IMR-90 (cell line): ENCODE results near the gene NEK6. TPM values are rescaled to one million over a fixed set of nuclear protein-coding genes. Genes with fewer than 3 reads are reported as not detected.

Experiments
- ATAC-seq: fragments of 200-7000 bp; cut with Tn5 transposase; 2 replicates; pipeline ENCODE4 v1.9.1; 2020; ENCODE audit warnings: low read depth, mild to moderate bottlenecking, moderate library complexity
- BruUV-seq: library from RNA; stranded (reverse); fragments of 400-500 nt; replicated peaks from 2 replicates; lab custom pipeline; 2021; lab: Mats Ljungman, UMichigan
- CTCF ChIA-PET: fragments of 300-600 bp; formaldehyde crosslinking; extraction: SDS; loops from one replicate; lab custom pipeline; 2021; ENCODE audit warnings: antibody characterized with exemption; lab: Yijun Ruan, JAX
- POLR2A ChIA-PET: fragments of 300-600 bp; sonication (Branson Sonifier 250); formaldehyde crosslinking; loops from one replicate; lab custom pipeline; 2022; ENCODE audit warnings: antibody characterized with exemption; ENCODE audit not compliant: unreplicated experiment; lab: Charles Lee
- DNase-seq: peaks from one replicate; pipeline ENCODE4 v3.0.0; 2013
- H2AFZ ChIP-seq: replicated peaks from 2 replicates; pipeline ENCODE3; 2013; ENCODE audit warnings: low read length, mild to moderate bottlenecking; ENCODE audit not compliant: poor library complexity
- H2AK5ac ChIP-seq: 2 replicates; pipeline ENCODE4 v1.6.1; 2013; ENCODE audit warnings: low read depth, low read length, inconsistent platforms
- H2AK9ac ChIP-seq: replicated peaks from 2 replicates; pipeline ENCODE3; 2013; ENCODE audit warnings: mild to moderate bottlenecking, low read depth, low read length, moderate library complexity; ENCODE audit not compliant: poor library complexity
- H2BK120ac ChIP-seq: 2 replicates; pipeline ENCODE4 v1.6.1; 2013; ENCODE audit warnings: low read depth, low read length, inconsistent platforms
- H2BK15ac ChIP-seq: 3 replicates; pipeline ENCODE4 v1.6.1; 2013; ENCODE audit warnings: low read depth, low read length, inconsistent platforms
- H2BK20ac ChIP-seq: 2 replicates; pipeline ENCODE4 v1.6.1; 2013; ENCODE audit warnings: low read depth, mild to moderate bottlenecking, inconsistent platforms, low read length, moderate library complexity
- H2BK5ac ChIP-seq: 2 replicates; pipeline ENCODE4 v1.6.1; 2013; ENCODE audit warnings: mild to moderate bottlenecking, low read depth, low read length, inconsistent platforms; ENCODE audit not compliant: poor library complexity, severe bottlenecking
- H3K14ac ChIP-seq: replicated peaks from 2 replicates; pipeline ENCODE4 v1.6.1; 2013; ENCODE audit warnings: low read depth, low read length, inconsistent platforms
- H3K18ac ChIP-seq: 2 replicates; pipeline ENCODE4 v1.6.1; 2013; ENCODE audit warnings: low read depth, low read length, control low read depth
- H3K23ac ChIP-seq: 2 replicates; pipeline ENCODE4 v1.6.1; 2013; ENCODE audit warnings: low read depth, low read length, inconsistent platforms
- H3K27ac ChIP-seq: 2 replicates; pipeline ENCODE4 v1.5.1; 2013; ENCODE audit warnings: mild to moderate bottlenecking, control low read depth, low read length; ENCODE audit not compliant: insufficient read depth
- H3K27me3 ChIP-seq: 2 replicates; pipeline ENCODE4 v1.6.1; 2013; ENCODE audit warnings: low read length; ENCODE audit not compliant: control insufficient read depth, insufficient read depth
- H3K36me3 ChIP-seq: 2 replicates; pipeline ENCODE4 v1.6.1; 2013; ENCODE audit warnings: low read length, mixed read lengths; ENCODE audit not compliant: control insufficient read depth, insufficient read depth
- H3K4ac ChIP-seq: 2 replicates; pipeline ENCODE4 v1.6.1; 2013; ENCODE audit warnings: low read depth, low read length, inconsistent platforms
- H3K4me1 ChIP-seq: 2 replicates; pipeline ENCODE4 v1.6.1; 2013; ENCODE audit warnings: low read length, mixed read lengths; ENCODE audit not compliant: control insufficient read depth, insufficient read depth
- H3K4me2 ChIP-seq: 2 replicates; pipeline ENCODE4 v1.6.1; 2013; ENCODE audit warnings: low read depth, mild to moderate bottlenecking, control low read depth, low read length, moderate library complexity
- H3K4me3 ChIP-seq: 2 replicates; pipeline ENCODE4 v1.5.1; 2013; ENCODE audit warnings: low read depth, mild to moderate bottlenecking, control low read depth, low read length, moderate library complexity; ENCODE audit not compliant: insufficient read depth
- H3K56ac ChIP-seq: 2 replicates; pipeline ENCODE4 v1.6.1; 2013; ENCODE audit warnings: low read length, inconsistent platforms; ENCODE audit not compliant: insufficient read depth; ENCODE audit errors: extremely low read depth
- H3K79me1 ChIP-seq, 2 experiments: 2 replicates each; pipeline ENCODE4 v1.6.1; 2013; ENCODE audit warnings: low read length in 2 of 2, inconsistent platforms in 1 of 2, low read depth in 1 of 2
- H3K9ac ChIP-seq: 2 replicates; pipeline ENCODE4 v1.6.1; 2013; ENCODE audit warnings: low read depth, low read length, control low read depth
- H3K9me1 ChIP-seq: 2 replicates; pipeline ENCODE4 v1.6.1; 2013; ENCODE audit warnings: low read length, inconsistent platforms; ENCODE audit not compliant: insufficient read depth
- H3K9me3 ChIP-seq: 2 replicates; pipeline ENCODE4 v1.6.1; 2013; ENCODE audit warnings: low read length; ENCODE audit not compliant: control insufficient read depth, insufficient read depth
- H4K20me1 ChIP-seq: 2 replicates; pipeline ENCODE4 v1.6.1; 2013; ENCODE audit warnings: low read length, inconsistent platforms; ENCODE audit not compliant: insufficient read depth
- H4K5ac ChIP-seq: 2 replicates; pipeline ENCODE4 v1.6.1; 2013; ENCODE audit warnings: mild to moderate bottlenecking, low read depth, low read length, control low read depth
- H4K8ac ChIP-seq, 2 experiments: 2 replicates each; pipeline ENCODE4 v1.6.1; 2013; ENCODE audit warnings: low read depth in 2 of 2, low read length in 2 of 2, control low read depth in 1 of 2, inconsistent platforms in 1 of 2
- H4K91ac ChIP-seq: 2 replicates; pipeline ENCODE4 v1.6.1; 2013; ENCODE audit warnings: low read depth, low read length, inconsistent platforms; ENCODE audit not compliant: insufficient read depth
- BHLHE40 ChIP-seq: fragments of 150-350 bp; IDR thresholded peaks from 2 replicates; pipeline ENCODE4 v1.6.1; 2016; ENCODE audit warnings: mild to moderate bottlenecking, low read depth, low read length
- CTCF ChIP-seq: conservative IDR thresholded peaks from 2 replicates; pipeline ENCODE4 v1.5.1; 2012; ENCODE audit warnings: mild to moderate bottlenecking, low read depth, low read length, improper control_type of control experiment
- ELK1 ChIP-seq: fragments of 150-350 bp; IDR thresholded peaks from 2 replicates; pipeline ENCODE4 v1.6.1; 2016; ENCODE audit warnings: low read depth, mild to moderate bottlenecking, low read length, moderate library complexity, borderline replicate concordance
- FOS ChIP-seq: fragments of 150-350 bp; IDR thresholded peaks from 2 replicates; pipeline ENCODE4 v1.6.1; 2016; ENCODE audit warnings: low read depth, low read length
- MAFK ChIP-seq: IDR thresholded peaks from 2 replicates; pipeline ENCODE4 v1.6.1; 2012; ENCODE audit warnings: low read depth, low read length, improper control_type of control experiment
- MAZ ChIP-seq: IDR thresholded peaks from 2 replicates; pipeline ENCODE4 v1.6.1; 2012; ENCODE audit warnings: low read depth, mild to moderate bottlenecking, low read length, improper control_type of control experiment, moderate library complexity, borderline replicate concordance
- NFE2L2 ChIP-seq: fragments of 150-350 bp; IDR thresholded peaks from 2 replicates; pipeline ENCODE4 v1.6.1; 2016; ENCODE audit warnings: low read depth, mild to moderate bottlenecking, low read length
- POLR2A ChIP-seq: IDR thresholded peaks from 2 replicates; pipeline ENCODE4 v1.6.1; 2012; ENCODE audit warnings: mild to moderate bottlenecking, low read depth, low read length
- RAD21 ChIP-seq: IDR thresholded peaks from 2 replicates; pipeline ENCODE4 v1.6.1; 2012; ENCODE audit warnings: low read length, improper control_type of control experiment
- SMC3 ChIP-seq: fragments of 150-350 bp; IDR thresholded peaks from 2 replicates; pipeline ENCODE4 v1.6.1; 2016; ENCODE audit warnings: low read depth, mild to moderate bottlenecking, antibody characterized with exemption, low read length, moderate library complexity
- WGBS, 2 experiments: methylation state at CpG; one replicate each; pipeline versions ENCODE4 v1.1.5 to v1.1.7; 2013; ENCODE audit warnings: missing lambda C conversion rate in 2 of 2; ENCODE audit not compliant: insufficient read length in 1 of 2; ENCODE audit errors: extremely low coverage in 2 of 2; 5-methylcytosine and 5-hydroxymethylcytosine counted together
- dilution Hi-C: fragments of 300-500 bp; cut with HindIII; formaldehyde crosslinking; loops from one replicate; pipeline ENCODE4 v1.14.3; 2018; ENCODE audit warnings: low sequenced_read_pairs; ENCODE audit not compliant: unreplicated experiment
- in situ Hi-C: fragments of 300-500 bp; cut with MboI; formaldehyde crosslinking; loops from 3 replicates; pipeline ENCODE4 v1.14.3; 2019; ENCODE audit warnings: low sequenced_read_pairs, inconsistent platforms, mixed read lengths
- intact Hi-C: fragments of 100-400 bp; cut with micrococcal nuclease; formaldehyde crosslinking; loops from 2 replicates; pipeline ENCODE4 v1.10.0; 2022
- polyA plus RNA-seq, 3 experiments: library from polyadenylated mRNA; depleted of rRNA; stranded (reverse); fragments of >200 nt; gene quantifications; 2 replicates each; pipeline ENCODE4 v1.2.3, GENCODE V29; 2012; ENCODE audit warnings: low replicate concordance in 1 of 3
- total RNA-seq: library from RNA; depleted of rRNA; stranded (reverse); fragments of >200 nt; gene quantifications from 2 replicates; pipeline ENCODE4 v1.2.3, GENCODE V29; 2012
- TF ChIP-seq, protein P1 (sequence below): fragments of 150-350 bp; IDR thresholded peaks from 2 replicates; pipeline ENCODE4 v1.6.1; 2017; ENCODE audit warnings: mild to moderate bottlenecking, antibody characterized with exemption, low read length, low read depth

The NEK6 gene
- total and polyA plus RNA-seq, 2 of the 4 experiments (the other 2 are of a cell fraction) = 79.9 to 112 TPM

- dilution Hi-C loops = no loop called here
- ATAC-seq (no peak), DNase-seq (no peak)
- peak overlapping the region in 1 of 2 experiments; percentile 32; a peak in 1 of 4 replicates for H4K8ac ChIP-seq
- peaks cover 23% of the 10 kb centered on the region for H3K36me3 ChIP-seq
- no peak overlapping the region for H3K9ac ChIP-seq
- peak overlapping the region; percentile 59 for H3K4ac ChIP-seq
- 0 out of 2 replicates have a peak overlapping the region, but pooled peaks have one; percentile 32 for H2BK20ac ChIP-seq
- peaks cover 3 to 67% of the 10 kb centered on the region in 2 experiments; a peak in 3 of 4 replicates for H3K79me1 ChIP-seq
- H2BK120ac ChIP-seq = peak overlapping the region; percentile 91
- no TSS peak for BruUV-seq
- intact Hi-C loops = loop anchor here (2.0 to 5.0 kb wide), 2 partner anchors 136 to 329 kb away; no protein-coding TSS in a partner anchor
- POLR2A ChIA-PET = interaction anchor here (0.7 kb wide), 1 partner anchor 13 kb away, joined by 3 read pairs; no protein-coding TSS in a partner anchor
- peak overlapping the region; percentile 19 for H2BK5ac ChIP-seq
- H3K14ac ChIP-seq = peak overlapping the region; percentile 96
- in situ Hi-C loops = no loop called here
- H4K91ac ChIP-seq = peak overlapping the region; percentile 58
- CTCF ChIA-PET = no interaction called here
- TF ChIP-seq ELK1 = no peak
- TF ChIP-seq MAFK = no peak
- TF ChIP-seq, protein P1, sequence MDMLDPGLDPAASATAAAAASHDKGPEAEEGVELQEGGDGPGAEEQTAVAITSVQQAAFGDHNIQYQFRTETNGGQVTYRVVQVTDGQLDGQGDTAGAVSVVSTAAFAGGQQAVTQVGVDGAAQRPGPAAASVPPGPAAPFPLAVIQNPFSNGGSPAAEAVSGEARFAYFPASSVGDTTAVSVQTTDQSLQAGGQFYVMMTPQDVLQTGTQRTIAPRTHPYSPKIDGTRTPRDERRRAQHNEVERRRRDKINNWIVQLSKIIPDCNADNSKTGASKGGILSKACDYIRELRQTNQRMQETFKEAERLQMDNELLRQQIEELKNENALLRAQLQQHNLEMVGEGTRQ = no peak
- no peak for TF ChIP-seq RAD21
- TF ChIP-seq MAZ = no peak
- no peak for TF ChIP-seq SMC3
- no peak for TF ChIP-seq BHLHE40
- TF ChIP-seq NFE2L2 = no peak
- TF ChIP-seq FOS = no peak
- TF ChIP-seq POLR2A = no peak
- TF ChIP-seq CTCF = no peak
- H3K9me3 ChIP-seq = no peaks in the 10 kb centered on the region
- WGBS, 2 experiments = 92% methylated on average over 6 of the region's 11 CpGs; no CpG with 5 or more reads in 1 of the 2 experiments
- no peaks in the 10 kb centered on the region for H3K27me3 ChIP-seq
- H3K4me2 ChIP-seq = peak overlapping the region; percentile 54
- H3K56ac ChIP-seq = no peak overlapping the region
- H4K5ac ChIP-seq = no peak overlapping the region
- peak overlapping the region; percentile 43; the same call in 1 of the 2 replicates for H3K27ac ChIP-seq
- H2AK5ac ChIP-seq = peak overlapping the region; percentile 65
- H3K18ac ChIP-seq = no peak overlapping the region
- H3K4me3 ChIP-seq = no peak overlapping the region
- H2AFZ ChIP-seq = no peak overlapping the region
- H3K9me1 ChIP-seq = peaks cover 49% of the 10 kb centered on the region
- peak overlapping the region; percentile 63 for H3K23ac ChIP-seq
- peaks cover 78% of the 10 kb centered on the region for H4K20me1 ChIP-seq
- peak overlapping the region; percentile 48 for H2AK9ac ChIP-seq
- 0 out of 3 replicates have a peak overlapping the region, but pooled peaks have one; percentile 6 for H2BK15ac ChIP-seq
- H3K4me1 ChIP-seq = peaks cover 62% of the 10 kb centered on the region
These were observed 5.5 kb downstream of the NEK6 start for GRCh38 chr9:124263213-124263612.
